Stimulated activated CD4-positive, alpha-beta T cell treated with anti-CD3 and anti-CD28 coated beads, Interleukin-15, amount 100 ng/mL, for 1 hour (primary cell): Measurements from ENCODE around the gene DOCK2.

Source experiments
- DNase-seq, 2 donors: peaks; one replicate each; pipeline ENCODE4 v3.0.0-alpha.2; 2020; ENCODE audit warnings: low read depth in 1 of 2, low spot score in 1 of 2

DOCK2 gene

GRCh38 chr5:169893571-169893970 lies 256.5 kb downstream of the DOCK2 start:
- DNase-seq = no peak

- DNase-seq = no peak
Measured at GRCh38 chr5:169895926-169896325, 258.9 kb downstream of the DOCK2 start.

GRCh38 chr5:169897481-169897880 lies 260.4 kb downstream of the DOCK2 start:
- DNase-seq = no peak

DNA sequence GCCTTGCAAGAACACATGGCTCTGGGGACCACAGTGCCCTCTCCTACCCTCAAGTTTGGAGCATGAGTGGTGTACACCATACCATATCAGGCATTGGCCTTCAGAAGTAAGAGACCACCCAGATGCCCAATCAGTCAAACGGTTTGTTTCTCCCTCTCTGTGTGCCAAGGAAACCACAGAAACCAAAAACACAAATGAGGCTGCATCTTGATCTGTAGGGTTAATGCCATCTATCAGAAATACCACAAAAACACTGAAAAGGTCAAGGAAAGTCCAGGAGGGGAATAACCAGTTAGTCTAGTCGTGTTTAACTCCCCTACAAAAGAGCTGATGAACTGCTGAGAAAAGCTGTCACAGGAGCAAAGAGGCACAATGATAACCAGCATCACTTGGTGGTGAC lies 264.8 kb downstream of the DOCK2 start:
- no peak for DNase-seq

- no peak for DNase-seq
Measured at GRCh38 chr5:169904059-169904458, 267.0 kb downstream of the DOCK2 start.

GRCh38 chr5:169904508-169904907 lies 267.4 kb downstream of the DOCK2 start:
- DNase-seq = no peak

DNA sequence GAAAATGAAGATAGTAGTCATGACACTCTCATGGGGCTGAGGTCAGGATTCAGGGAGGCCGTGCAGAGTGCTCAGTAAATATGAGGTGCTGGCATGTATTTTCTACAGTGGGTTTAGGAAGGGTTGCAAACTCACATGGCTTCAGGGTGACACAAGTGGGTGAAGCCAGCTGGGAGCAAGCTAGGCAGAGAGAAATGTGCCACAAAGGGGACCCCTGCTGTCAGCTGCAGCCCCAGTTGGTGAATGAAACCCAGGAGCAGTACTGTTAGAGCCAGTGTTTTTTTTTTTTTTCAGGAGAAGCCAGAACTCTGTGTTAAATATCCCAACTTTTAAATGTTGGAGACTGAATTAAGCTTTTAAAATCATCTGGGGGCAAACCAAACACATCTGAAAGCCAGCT lies 267.9 kb downstream of the DOCK2 start:
- DNase-seq = no peak

GRCh38 chr5:169906745-169907649 lies 269.9 kb downstream of the DOCK2 start:
- no peak for DNase-seq

GRCh38 chr5:169908864-169909263 lies 271.8 kb downstream of the DOCK2 start:
- DNase-seq = no peak

- DNase-seq = no peak
Measured at GRCh38 chr5:169909945-169910344, 272.9 kb downstream of the DOCK2 start.

- DNase-seq = no peak
Measured at GRCh38 chr5:169910393-169910792, 273.3 kb downstream of the DOCK2 start.

- no peak for DNase-seq
Measured at GRCh38 chr5:169911448-169912212, 274.6 kb downstream of the DOCK2 start.

- no peak for DNase-seq
Measured at GRCh38 chr5:169913479-169913878, 276.4 kb downstream of the DOCK2 start.

- no peak for DNase-seq
Measured at GRCh38 chr5:169914766-169915165, 277.7 kb downstream of the DOCK2 start.

DNA sequence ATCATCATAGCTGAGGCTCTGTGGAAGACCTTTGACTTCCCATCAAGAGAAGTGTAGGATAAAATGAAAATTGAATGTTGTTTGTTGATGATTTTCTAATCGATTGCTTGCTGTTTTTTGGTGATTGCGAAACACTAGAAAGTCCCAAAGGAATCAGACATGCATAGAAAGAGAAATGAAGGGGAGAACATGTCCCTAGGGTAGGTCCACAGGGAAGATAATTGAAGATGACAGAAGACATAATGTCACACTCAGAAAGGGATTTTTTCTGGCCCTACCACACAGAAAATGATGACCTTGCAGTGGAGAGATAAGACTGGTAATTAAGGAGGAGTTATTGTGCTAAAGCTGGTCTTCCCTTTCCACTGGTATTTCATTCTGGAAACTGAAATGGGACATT lies 280.4 kb downstream of the DOCK2 start:
- no peak for DNase-seq

DNA sequence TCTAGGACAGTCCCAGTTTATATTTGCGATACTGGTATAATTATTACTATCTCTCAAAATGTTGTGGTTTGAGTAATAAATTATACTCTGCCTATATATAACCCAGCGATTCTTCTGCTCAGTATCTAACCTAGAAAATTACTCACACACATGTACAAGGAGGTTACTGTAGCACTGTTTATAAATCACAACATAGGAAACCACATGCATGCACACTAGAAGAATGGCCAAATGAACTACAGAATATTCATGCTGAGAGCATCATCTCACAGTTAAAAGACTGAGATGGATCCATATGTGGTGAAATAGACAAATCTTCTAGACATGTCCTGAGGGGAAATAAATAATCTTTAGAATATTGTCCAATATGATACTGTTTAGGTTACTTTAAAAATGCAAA lies 281.2 kb downstream of the DOCK2 start:
- DNase-seq = no peak

DNA sequence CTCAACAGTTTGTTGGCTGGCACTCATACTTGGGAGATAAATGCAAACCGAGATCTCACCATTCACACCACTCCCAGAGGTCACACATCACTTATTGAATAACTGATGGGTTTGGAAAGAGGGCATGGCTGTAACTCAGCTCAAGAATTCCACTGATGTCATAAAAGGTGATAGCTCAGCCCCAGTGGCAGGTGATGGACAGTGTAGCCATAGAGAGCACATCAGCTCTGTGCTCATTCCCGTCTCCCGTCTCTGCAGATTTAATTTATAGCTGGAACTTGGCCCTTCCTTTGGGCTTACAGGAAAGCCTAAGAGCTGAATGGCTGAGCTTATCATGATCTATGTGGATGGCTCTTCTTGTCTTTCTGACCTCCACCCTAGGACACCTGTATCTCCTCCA lies 283.4 kb downstream of the DOCK2 start:
- DNase-seq = no peak

DNA sequence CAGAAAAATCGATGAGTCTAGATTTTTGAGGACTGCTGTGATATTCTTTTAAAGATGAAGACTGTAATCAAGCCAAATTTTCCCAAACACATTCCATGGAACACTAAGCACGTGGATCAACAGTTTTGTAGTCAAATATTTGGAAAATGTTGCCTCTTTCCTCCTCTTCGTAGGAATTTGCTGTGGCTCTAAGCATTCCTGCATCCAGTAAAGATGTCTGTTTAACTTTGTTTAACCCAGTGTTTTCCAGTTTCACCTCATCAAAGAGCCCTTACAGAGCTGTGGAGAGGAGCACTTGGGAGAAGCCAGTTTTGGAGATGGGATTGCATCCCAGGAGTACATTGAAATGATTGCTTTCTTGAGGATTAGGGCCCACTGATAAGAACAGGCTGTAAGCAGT lies 284.3 kb downstream of the DOCK2 start:
- no peak for DNase-seq

GRCh38 chr5:169921949-169922348 lies 284.9 kb downstream of the DOCK2 start:
- no peak for DNase-seq

DNA sequence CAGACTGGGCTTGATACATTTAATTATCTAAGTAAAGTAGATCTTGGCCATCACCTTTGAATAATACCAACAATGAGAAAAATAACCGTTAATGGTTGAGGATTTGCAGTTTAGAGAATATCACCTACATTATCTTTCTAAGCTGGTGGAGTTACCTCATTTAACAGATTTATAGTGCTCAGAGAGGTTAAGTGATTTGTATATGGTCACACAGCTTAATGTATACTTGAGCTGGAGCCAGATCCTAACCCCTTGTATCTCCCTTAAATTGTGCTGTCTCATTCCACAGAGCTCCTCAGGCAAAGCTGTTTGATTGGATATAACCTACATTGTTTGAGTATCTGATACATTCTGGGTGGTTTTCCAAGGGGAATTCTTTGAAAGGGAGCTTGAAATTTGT lies 285.4 kb downstream of the DOCK2 start:
- no peak for DNase-seq

- no peak for DNase-seq
Measured at GRCh38 chr5:169923988-169924387, 286.9 kb downstream of the DOCK2 start.

DNA sequence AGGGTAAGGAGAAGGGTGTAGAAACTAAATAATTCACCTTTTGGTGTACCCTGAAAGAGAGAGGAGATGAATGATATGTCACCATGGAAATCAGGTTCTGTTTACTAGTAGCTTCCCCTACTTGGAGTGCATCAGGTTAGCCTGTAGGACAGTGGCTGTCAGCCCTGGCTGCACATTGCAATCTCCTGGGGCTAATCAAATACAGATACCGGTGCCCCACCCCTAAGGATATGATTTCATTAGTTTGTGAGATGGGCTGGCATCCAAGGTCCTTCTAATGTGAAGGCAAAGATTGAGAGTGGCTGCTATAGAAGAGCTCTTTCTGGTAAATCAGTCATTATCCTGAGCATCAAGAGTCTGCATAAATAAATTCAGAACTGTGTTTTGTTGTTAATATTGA lies 296.1 kb downstream of the DOCK2 start:
- no peak for DNase-seq
